ENCODE data around the gene SPRING1.

DNA sequence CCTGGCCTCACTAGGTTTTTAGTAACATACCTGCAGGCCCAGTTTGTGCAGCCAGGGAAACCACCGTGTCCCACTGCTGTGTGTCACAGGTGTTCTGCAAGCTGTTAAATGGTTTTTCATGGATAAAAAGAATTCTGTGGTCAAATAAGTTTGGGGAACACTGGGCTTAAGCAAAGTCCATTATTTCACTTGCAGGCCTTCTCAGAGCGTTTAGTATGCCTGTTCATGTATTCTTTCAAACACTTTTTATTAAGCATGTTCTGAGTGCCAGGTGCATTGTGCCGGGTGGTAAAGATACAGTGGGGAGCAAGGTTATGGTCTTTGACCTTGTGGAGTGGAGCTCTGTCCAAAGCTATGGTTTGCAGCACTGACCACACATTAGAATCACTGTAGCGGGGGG is 7.7 kb upstream of the SPRING1 start:
- TF ChIP-seq EZH2 (IDR thresholded peaks at IDR 0.05; ENCODE audit: insufficient read depth, poor library complexity, severe bottlenecking) (no peak), EZH2phosphoT487 (IDR thresholded peaks at IDR 0.05; ENCODE audit: insufficient read depth, low read depth) (no peak)

All from GM23248 (cell line).